AG10803 (cell line): ENCODE data around the gene CDH9.

Experiments used
- DNase-seq: peaks from one replicate; pipeline ENCODE4 v3.0.0; 2010; ENCODE audit warnings: low read depth
- H3K4me3 ChIP-seq: 2 replicates; pipeline ENCODE4 v1.5.1; 2011; ENCODE audit warnings: mild to moderate bottlenecking, low read length, control low read depth
- TF ChIP-seq, protein P1 (sequence below): conservative IDR thresholded peaks from 2 replicates; pipeline ENCODE4 v1.5.1; 2011; ENCODE audit warnings: mild to moderate bottlenecking, low read length, control low read depth, inconsistent platforms

The CDH9 gene

DNA sequence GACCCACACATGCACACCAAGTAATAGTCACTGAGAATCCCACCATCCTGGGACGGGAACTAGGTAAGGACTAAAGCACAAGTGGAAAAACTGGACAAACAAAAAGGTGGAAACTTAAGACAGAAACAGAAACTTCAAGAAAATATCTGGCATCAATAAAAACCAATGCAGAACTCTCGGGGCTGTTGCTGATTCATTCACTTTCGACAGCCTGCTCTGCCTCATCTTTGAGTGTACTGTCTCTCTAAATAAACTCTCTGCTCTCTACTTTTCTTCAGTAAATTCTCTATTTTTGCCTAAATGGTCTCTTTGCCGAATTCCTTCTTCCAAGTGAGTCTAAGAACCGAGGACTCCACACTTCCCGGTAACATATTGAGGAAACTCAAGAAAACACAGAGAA, 116.9 kb downstream of the CDH9 start:
- TF ChIP-seq, protein P1, sequence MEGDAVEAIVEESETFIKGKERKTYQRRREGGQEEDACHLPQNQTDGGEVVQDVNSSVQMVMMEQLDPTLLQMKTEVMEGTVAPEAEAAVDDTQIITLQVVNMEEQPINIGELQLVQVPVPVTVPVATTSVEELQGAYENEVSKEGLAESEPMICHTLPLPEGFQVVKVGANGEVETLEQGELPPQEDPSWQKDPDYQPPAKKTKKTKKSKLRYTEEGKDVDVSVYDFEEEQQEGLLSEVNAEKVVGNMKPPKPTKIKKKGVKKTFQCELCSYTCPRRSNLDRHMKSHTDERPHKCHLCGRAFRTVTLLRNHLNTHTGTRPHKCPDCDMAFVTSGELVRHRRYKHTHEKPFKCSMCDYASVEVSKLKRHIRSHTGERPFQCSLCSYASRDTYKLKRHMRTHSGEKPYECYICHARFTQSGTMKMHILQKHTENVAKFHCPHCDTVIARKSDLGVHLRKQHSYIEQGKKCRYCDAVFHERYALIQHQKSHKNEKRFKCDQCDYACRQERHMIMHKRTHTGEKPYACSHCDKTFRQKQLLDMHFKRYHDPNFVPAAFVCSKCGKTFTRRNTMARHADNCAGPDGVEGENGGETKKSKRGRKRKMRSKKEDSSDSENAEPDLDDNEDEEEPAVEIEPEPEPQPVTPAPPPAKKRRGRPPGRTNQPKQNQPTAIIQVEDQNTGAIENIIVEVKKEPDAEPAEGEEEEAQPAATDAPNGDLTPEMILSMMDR: no peak
- H3K4me3 ChIP-seq: no peak overlapping the region
- no peak for DNase-seq

DNA sequence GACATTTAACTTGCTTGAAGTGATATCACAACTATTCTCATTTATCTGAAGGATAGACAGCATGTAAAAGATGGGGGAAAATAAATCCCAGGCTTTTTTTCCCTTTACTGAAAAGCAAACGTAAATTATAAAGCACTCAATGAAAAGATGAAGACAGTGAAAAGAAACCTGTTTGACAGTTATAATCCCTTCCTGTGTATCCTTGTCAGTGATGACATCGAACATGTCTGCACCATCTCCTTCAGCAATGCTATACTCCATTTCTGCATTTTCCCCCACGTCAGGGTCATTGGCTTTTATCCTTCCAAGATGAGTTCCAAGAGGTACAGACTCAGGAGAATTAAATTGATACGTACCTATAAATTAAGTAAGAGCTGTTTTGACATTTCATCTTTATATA, 134.9 kb downstream of the CDH9 start:
- TF ChIP-seq, protein P1: no peak
- DNase-seq: no peak
- H3K4me3 ChIP-seq: no peak overlapping the region

DNA sequence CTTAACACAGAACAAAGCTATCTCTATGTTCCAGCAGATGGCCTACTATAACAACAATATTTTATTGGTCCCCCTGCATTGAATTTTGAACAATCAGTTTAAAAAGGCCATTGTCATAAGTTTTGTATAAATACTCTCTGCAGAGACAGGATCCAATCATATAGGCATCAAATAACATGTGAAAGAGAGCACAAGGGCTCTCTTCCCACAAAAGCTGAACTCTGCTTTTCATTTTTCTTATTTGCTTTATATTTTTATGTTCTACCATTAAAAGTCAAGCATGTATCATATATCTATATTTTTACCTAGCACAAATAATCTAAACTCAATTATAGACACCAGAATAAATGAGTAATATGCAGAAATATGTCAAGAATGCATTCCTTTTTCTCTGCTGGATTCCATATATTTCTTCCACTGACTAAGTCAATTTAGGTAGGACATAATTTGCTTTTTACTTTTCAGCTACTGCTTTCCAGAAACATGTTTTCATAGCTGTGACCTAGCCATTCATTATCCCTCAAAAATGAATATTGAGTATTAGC, 143.6 kb downstream of the CDH9 start:
- no peak overlapping the region for H3K4me3 ChIP-seq
- TF ChIP-seq, protein P1: no peak
- no peak for DNase-seq

DNA sequence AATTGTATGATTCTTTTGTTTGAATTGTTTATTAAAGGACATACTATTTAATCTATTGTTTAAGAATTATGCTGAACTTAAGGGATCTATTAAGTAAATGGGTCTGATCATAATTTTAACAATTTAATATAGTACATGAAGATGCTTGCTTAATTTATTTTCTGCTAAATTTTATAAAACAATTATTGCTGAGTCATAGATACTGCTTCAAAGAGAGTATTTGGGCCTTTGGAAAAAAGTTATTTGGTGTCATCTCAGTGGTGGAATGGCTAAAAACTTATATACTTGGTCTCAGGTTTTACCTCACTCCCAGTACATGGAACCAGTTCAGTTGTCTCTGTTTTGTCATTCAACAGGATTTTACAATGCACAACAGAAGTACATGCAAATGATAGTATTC, 145.3 kb downstream of the CDH9 start:
- TF ChIP-seq, protein P1: no peak
- DNase-seq: no peak
- no peak overlapping the region for H3K4me3 ChIP-seq

DNA sequence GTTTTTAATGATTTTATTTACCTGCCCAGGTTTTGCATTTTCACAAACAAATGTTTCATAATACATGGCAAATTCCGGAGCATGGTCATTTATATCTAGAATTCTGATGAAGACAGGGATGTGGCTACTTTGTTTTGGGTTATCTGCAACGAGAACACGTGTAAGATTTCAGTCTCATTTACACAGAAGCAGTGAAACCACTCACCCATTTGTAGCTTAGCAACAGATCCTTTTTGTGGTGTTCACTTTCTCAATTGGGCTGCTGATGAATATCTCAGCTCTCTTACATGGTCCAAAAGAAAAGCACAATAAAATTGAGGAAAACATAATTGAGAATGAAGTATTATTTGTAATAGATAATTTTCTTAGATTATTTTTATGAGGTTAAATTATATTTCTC, 148.6 kb downstream of the CDH9 start:
- no peak for DNase-seq
- H3K4me3 ChIP-seq: no peak overlapping the region
- TF ChIP-seq, protein P1: no peak

DNA sequence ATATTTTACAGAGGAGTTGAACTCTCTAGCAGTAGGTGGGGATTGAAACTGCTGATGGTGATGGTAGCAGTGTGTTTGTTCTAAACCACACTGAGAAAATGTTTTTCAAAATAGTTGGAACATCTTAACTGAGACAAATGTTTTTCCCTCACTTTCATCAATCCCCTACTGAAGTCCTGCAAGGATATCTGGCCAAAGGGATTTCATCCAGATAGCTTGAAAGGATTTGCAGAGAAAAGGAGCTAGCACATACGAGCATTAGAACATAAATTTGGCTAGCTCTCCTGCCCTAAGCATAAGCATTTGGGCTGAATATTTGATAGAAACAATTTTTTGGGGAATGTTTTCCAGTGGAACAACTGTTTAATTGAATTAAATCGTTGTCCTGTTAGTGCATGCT, 153.9 kb downstream of the CDH9 start:
- DNase-seq: no peak
- TF ChIP-seq, protein P1: no peak
- no peak overlapping the region for H3K4me3 ChIP-seq

DNA sequence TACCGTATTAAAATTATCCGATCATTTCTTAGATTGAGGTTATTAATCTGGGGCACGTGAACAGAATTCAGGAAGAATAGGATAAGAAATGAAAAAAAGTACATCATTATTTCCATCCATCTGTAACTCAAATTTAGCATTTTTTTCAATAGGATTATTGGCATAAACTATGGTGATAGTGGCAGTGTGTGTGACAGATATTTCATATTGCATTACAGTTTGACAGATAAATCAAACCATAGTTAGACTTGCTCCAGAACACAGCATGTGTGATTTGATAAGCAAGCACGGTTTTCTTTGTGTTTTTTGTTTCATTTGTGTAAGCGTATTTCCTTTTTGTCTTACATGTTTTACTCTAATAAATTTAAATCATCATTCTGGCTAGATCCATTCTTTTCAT, 155.0 kb downstream of the CDH9 start:
- TF ChIP-seq, protein P1: no peak
- DNase-seq: no peak
- H3K4me3 ChIP-seq: no peak overlapping the region
